Measurements from ENCODE around the gene FASTK.

DNA sequence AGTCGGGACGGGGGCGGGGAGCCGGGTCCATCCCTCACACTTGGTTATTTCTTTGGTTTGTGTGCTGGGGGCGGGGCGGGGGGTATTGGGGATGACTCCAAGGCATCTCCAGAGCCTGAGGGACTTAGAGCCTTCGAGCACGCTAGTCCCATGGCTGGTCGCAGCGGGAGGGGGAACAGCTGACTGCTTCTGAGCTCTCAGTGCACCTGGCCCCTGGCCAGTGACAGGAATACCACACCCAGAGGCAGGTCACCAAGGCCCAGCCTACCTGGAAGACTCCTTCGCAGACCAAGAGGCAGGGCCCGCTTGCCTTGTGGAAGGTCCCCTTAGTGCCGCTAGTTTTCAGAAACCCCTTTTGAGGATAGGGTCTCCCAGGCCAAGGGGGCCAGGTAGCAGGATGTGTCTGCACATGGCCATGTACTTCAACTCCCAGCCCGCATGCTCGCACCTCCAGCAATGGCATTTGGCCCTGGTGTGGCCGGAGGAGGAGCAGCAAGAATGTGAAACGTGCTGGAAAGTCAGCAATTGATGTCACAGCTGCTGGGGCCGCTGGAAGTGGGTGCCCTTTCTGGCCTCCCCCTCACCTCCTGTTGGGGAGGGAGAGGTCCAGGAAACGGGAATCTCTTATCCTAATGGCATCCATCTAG, 46.0 kb upstream of the FASTK start:
- no peak for TF ChIP-seq CTCF (IDR thresholded peaks at IDR 0.05)
- no peak for TF ChIP-seq POLR2AphosphoS5 (IDR thresholded peaks at IDR 0.05; ENCODE audit: low read depth, low read length)
- TF ChIP-seq, protein P1, sequence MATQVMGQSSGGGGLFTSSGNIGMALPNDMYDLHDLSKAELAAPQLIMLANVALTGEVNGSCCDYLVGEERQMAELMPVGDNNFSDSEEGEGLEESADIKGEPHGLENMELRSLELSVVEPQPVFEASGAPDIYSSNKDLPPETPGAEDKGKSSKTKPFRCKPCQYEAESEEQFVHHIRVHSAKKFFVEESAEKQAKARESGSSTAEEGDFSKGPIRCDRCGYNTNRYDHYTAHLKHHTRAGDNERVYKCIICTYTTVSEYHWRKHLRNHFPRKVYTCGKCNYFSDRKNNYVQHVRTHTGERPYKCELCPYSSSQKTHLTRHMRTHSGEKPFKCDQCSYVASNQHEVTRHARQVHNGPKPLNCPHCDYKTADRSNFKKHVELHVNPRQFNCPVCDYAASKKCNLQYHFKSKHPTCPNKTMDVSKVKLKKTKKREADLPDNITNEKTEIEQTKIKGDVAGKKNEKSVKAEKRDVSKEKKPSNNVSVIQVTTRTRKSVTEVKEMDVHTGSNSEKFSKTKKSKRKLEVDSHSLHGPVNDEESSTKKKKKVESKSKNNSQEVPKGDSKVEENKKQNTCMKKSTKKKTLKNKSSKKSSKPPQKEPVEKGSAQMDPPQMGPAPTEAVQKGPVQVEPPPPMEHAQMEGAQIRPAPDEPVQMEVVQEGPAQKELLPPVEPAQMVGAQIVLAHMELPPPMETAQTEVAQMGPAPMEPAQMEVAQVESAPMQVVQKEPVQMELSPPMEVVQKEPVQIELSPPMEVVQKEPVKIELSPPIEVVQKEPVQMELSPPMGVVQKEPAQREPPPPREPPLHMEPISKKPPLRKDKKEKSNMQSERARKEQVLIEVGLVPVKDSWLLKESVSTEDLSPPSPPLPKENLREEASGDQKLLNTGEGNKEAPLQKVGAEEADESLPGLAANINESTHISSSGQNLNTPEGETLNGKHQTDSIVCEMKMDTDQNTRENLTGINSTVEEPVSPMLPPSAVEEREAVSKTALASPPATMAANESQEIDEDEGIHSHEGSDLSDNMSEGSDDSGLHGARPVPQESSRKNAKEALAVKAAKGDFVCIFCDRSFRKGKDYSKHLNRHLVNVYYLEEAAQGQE (IDR thresholded peaks at IDR 0.05; ENCODE audit: insufficient read depth in 1 of 2, low read depth in 2 of 2, low read length in 1 of 2): no peak
- no peak for TF ChIP-seq TCF7L2 (IDR thresholded peaks at IDR 0.05; ENCODE audit: low read depth, low read length)
